ENCODE data around the gene ZSCAN20.

The ZSCAN20 gene

GRCh38 chr1:33456502-33456886, 16.0 kb upstream of the ZSCAN20 start:
- no peak overlapping the region for H3K4me3 ChIP-seq (ENCODE audit: control insufficient read depth, low read depth, low read length)
- TF ChIP-seq CTCF (IDR thresholded peaks at IDR 0.05; ENCODE audit: control insufficient read depth, insufficient read depth, low read depth, low read length, missing control alignments), result no peak
- DNase-seq (ENCODE audit: low read depth), result no peak

GRCh38 chr1:33459691-33460090, 12.8 kb upstream of the ZSCAN20 start:
- TF ChIP-seq CTCF (IDR thresholded peaks at IDR 0.05; ENCODE audit: control insufficient read depth, insufficient read depth, low read depth, low read length, missing control alignments), result no peak
- H3K4me3 ChIP-seq (ENCODE audit: control insufficient read depth, low read depth, low read length), result no peak overlapping the region
- DNase-seq (ENCODE audit: low read depth), result peak; percentile 32

- no peak overlapping the region for H3K4me3 ChIP-seq (ENCODE audit: control insufficient read depth, low read depth, low read length)
- TF ChIP-seq CTCF (IDR thresholded peaks at IDR 0.05; ENCODE audit: control insufficient read depth, insufficient read depth, low read depth, low read length, missing control alignments), result no peak
- no peak for DNase-seq (ENCODE audit: low read depth)
Measured at GRCh38 chr1:33460144-33460543, 12.3 kb upstream of the ZSCAN20 start.

- DNase-seq (ENCODE audit: low read depth), result no peak
- no peak overlapping the region for H3K4me3 ChIP-seq (ENCODE audit: control insufficient read depth, low read depth, low read length)
- no peak for TF ChIP-seq CTCF (IDR thresholded peaks at IDR 0.05; ENCODE audit: control insufficient read depth, insufficient read depth, low read depth, low read length, missing control alignments)
Measured at GRCh38 chr1:33460947-33461629, 11.4 kb upstream of the ZSCAN20 start.

- DNase-seq (ENCODE audit: low read depth), result no peak
- TF ChIP-seq CTCF (IDR thresholded peaks at IDR 0.05; ENCODE audit: control insufficient read depth, insufficient read depth, low read depth, low read length, missing control alignments), result no peak
- H3K4me3 ChIP-seq (ENCODE audit: control insufficient read depth, low read depth, low read length), result no peak overlapping the region
Measured at GRCh38 chr1:33462405-33463164, 9.9 kb upstream of the ZSCAN20 start.

- no peak for TF ChIP-seq CTCF (IDR thresholded peaks at IDR 0.05; ENCODE audit: control insufficient read depth, insufficient read depth, low read depth, low read length, missing control alignments)
- H3K4me3 ChIP-seq (ENCODE audit: control insufficient read depth, low read depth, low read length), result no peak overlapping the region
- DNase-seq (ENCODE audit: low read depth), result no peak
Measured at GRCh38 chr1:33464552-33464951, 7.9 kb upstream of the ZSCAN20 start.
